Stimulated activated CD8-positive, alpha-beta memory T cell treated with anti-CD3 and anti-CD28 coated beads, Interleukin-7, amount 100 ng/mL, for 24 hours (primary cell): ENCODE results near the gene USF2.
"Not testable (repeated sequence)": the region's sequence is repeated elsewhere in the genome, so short reads cannot be mapped to it uniquely, and the experiment has no call there.

ENCODE experiments used
- DNase-seq: peaks from one replicate; pipeline ENCODE4 v3.0.0-alpha.2; 2020; ENCODE audit warnings: low read depth

Gene USF2, protein sequence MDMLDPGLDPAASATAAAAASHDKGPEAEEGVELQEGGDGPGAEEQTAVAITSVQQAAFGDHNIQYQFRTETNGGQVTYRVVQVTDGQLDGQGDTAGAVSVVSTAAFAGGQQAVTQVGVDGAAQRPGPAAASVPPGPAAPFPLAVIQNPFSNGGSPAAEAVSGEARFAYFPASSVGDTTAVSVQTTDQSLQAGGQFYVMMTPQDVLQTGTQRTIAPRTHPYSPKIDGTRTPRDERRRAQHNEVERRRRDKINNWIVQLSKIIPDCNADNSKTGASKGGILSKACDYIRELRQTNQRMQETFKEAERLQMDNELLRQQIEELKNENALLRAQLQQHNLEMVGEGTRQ

GRCh38 chr19:35268536-35269437 is at the start of gene USF2:
TSS of gene USF2 (plus strand) at chr19:35268962. CDS start at chr19:35269102, 140 bp downstream.
- DNase-seq, result no peak

DNA sequence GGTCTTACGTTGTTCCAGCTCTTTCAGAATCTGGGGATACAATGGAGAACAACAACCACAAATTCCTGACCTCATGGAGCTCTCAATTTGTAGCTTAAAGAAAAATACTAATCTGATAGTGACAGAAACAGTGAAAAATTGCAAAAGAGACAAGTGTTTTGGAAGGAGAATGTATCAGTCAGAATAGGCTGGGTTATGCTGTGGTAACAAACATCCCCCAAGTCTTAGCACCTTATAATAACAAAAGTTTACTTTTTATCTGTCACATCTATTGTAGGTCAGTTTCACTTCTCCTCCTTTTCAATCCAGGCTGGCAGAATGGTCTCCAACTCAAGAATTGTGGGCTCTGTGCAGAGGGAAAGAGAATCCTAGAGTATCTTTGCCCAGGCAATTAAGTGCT is 49.8 kb upstream of the USF2 start:
- no peak for DNase-seq

DNA sequence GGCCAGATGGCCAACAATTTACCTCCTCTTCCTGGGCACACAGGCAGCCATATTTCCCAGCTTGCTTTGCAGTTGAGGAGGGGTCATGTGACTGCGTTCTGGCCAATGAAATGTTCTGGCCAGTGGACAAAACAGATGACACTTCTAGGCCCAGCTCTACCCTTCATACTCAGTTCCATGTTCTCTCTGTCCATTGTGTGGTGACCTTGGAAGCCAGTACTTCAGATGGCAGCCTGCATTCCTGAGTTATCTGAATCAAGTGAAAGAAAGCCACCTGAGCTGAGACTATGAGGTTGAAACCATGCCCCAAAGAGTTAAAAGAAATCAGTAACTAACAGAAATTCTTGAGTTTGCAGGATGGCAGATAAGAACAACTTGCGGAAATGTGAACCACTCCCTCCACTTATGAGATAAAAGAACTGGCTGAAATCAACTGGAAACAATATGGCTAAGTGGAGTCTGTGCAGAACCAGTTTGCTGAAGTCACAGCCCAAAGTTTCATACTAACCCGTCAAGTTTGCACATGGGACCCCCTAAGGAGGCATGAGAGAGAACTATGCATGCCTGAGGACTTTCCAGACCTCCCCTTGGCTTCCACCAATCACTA is 48.3 kb upstream of the USF2 start:
- no peak for DNase-seq

DNA sequence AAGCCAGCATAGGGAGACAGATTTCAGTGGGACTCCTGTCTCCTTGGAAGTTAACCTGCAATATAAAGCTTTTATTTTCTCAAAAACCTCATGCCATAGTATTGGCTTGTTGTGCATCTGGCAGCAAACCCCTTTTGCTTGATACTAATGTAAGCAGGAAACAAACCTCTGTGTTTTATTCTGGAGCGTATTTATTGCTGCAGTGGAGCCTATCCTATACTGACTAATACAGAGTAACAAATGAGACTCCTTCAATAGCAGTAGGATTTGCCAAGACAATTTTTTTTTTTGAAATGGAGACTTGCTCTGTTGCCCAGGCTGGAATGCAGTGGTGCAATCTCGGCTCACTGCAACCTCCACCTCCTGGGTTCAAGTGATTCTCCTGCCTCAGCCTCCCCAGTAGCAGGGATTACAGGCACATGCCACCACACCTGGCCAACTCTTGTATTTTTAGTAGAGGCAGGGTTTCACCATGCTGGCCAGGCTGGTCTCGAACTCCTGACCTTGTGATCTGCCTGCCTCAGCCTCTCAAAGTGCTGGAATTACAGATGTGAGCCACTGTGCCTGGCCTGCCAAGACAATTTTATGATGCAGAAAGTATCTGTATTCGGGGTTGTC is 47.7 kb upstream of the USF2 start:
- DNase-seq, result not testable (repeated sequence)

DNA sequence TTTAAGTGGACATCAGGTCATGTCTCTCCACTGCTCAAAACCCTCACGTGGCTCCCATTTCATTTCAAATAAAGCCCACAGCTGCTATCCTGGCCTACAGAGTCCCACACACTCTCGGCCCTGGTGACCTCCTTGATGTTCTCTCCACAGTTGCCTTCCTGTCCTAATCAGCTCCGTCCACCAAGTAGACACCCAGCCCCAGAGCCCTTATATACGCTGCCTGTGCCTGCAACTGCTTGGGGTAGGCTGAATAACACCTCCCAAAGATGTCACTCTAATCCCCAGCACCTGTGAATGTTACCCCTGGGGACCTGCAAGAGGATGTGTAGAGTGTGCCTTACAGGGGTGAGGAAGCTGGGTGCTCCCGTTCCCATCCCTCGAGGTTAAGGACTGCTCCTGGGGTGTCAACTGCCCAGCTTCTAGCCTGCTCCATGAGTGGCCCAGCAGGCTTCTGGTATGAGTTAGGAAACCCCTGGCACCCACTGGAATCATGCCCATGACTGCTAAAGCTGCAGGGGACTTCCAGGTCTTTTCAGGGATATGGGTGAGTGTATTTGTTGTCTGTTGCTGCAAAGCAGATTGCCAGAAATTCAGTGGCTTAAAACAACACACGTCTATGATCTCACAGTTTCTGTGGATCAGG is 46.3 kb upstream of the USF2 start:
- no peak for DNase-seq

DNA sequence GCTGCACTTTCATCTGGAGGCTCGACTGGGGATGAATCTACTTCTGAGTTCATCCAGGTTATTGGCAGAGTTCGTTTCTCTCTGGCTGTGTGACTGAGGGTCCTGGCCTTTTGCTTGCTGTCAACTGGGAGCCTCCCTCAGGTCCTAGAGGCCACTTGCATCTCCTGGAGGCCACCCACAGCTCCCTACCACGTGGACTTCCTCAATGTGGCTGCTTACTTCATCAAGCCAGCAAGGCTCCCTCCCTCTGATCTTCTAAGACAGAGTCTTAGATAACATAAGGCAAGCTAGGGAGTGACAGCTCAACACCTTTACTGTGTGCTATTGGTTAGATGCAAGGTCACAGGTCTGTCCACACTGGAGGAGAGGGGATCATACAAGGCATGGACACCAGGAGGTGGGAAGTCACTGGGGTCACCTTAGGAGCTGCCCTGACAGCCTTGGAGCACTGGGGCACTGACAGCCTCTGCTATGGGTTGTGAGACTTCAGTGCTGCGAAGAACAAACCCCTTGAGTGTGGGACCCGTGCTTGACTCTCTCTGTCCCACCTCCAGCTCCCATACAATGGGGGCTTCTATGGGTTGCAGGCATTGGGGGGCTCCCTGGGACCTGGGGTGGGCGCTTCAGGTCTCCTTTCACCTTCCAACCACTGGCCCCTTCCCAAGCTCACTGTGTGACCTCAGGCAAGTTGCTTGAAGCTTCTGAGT is 45.5 kb upstream of the USF2 start:
- DNase-seq, result no peak

GRCh38 chr19:35223862-35224505 is 44.8 kb upstream of the USF2 start:
- DNase-seq, result no peak

DNA sequence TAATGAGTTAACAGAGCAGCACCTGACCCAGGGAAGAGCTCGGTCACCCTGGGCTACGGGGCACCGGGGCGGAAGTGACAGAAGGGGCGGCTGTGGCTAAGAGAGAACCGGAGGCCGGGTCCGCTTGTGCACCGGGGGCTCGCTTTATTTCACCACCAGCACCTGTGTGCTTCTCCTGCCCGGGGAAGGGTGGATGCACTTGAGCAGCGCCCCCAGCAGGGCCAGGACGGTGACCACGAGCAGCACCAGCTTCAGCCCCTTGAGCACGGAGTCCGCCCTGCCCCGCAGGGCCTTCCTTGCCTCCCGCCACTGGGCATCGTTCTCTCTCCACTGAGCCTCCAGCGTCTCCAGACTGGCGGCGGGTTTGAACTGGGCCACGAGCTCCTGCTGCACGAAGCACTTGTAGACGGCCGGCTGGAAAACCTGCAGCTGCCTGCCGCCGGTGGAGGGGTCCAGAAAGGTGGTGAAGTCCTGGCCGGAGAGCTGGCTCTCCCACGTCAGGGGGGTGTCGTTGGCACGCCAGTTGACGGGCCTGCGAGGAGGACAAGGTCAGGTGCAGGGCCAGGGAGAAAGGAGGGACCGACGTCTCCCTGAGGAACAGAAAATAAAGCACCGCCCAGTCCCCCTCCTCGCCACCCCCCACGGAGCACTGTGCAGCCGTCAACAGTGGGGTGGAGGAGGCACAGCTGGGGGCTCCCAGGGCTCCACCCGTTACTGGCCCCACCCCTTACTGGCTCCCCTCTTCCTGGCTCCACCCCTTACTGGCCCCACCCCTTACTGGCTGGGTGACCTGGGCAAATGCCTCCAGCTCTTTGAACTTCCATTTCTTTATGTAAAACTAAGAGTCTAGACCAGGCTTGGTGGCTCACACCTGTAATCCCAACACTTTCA is 43.8 kb upstream of the USF2 start:
- no peak for DNase-seq

- DNase-seq, result no peak
These were observed 42.8 kb upstream of the USF2 start for GRCh38 chr19:35225951-35226350.

- no peak for DNase-seq
These were observed 42.0 kb upstream of the USF2 start for GRCh38 chr19:35226748-35227147.

- DNase-seq, result no peak
These were observed 40.4 kb upstream of the USF2 start, which contains the start of gene FAM187B for GRCh38 chr19:35228177-35228930. TSS of gene FAM187B (minus strand) at chr19:35228739. CDS start at chr19:35228680, 59 bp downstream.

DNA sequence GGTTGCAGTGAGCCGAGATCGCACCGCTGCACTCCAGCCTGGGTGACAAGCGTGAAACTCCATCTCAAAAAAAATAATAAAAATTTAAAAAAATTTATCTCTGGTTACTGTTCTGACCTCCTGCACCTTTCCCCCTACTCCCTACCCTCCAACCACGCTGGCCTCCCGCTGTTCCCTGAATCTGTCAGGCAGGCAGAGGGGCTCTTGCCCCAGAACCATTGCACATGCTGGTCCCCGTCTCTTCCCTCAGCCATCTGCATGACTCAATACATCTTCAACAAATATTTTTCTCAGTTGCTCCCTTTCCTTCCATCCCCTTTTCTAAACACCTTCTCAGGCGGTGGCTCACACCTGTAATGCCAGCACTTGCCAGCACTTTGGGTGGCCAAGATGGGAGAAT is 39.2 kb upstream of the USF2 start:
- DNase-seq, result no peak

DNA sequence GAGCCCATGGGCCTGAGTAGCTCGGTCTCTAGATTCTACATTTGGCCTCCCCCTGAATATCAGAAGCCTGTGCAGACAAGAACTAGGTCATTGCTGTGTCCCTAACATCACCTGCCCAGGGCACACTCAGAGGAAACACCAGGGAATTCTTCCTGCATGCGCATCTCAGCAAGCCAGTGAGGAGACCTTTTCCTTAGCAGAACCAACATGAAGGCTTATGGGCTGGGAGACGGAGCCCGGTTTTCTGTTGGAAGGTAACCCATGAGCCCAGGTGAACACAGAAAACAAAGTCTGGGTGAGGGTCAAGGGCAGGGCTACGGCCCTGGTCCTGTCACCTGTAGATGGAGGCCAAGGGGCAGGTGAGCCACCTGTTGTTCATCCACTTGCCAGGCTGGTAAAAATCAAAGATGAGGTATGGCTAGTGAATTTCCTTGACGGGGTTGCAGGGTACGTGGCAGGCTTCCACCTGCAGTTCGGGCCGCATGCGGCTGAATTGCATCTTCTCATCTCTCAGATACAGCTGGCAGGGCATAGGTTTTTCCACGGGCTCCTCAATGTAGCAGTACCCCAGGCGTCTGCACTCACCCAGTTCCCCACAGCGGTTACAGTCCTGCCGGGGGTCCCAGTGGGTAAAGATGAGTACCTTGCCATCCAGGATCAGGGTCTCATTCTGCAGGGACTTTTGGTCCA is 36.7 kb upstream of the USF2 start:
- DNase-seq, result no peak

DNA sequence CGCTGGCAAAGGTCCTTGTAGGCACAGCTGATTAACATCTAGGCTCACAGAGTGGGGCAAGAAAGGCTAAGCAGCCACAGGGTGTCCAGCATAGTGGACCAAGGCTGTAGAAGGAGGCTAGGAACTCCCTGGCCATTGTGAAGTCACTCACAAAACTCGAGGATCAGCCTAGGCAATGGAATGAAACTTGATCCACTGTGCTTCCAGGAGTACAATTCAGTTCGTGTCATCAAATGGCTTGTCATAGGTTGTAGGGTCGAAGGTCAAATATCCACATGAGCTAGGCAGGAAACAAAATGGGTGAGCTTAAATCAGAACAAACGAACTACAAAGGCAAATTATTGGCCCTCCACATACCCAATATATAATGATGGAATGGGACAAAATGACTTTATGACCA is 35.9 kb upstream of the USF2 start:
- DNase-seq, result no peak

GRCh38 chr19:35236638-35237400 is 31.9 kb upstream of the USF2 start:
- DNase-seq, result no peak

GRCh38 chr19:35239597-35239996 is 29.2 kb upstream of the USF2 start:
- not testable (repeated sequence) for DNase-seq

DNA sequence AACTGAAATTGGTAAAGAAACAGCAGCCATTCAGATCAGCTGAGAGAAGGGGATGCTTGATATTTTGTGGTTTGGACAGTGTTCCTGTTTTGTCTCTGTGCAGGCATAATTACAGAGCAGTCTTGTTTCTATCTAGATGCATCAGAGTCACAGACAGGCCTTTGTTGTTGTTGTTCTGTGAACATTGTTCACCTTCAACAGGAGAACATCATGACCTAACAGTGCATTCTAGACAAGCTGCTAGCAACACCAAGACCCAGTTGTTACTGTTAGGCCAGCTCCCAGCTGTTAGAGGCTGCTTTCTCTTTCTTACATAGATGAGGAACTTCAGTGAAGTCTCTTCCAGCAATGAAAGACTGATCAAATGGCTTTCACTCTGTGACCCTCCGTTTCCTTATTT is 28.4 kb upstream of the USF2 start:
- no peak for DNase-seq
